ENCODE measurements around the gene KCNE3. TPM values are rescaled to one million over a fixed set of nuclear protein-coding genes. Genes with fewer than 3 reads are reported as not detected.

Gene KCNE3
- polyA plus RNA-seq, 1 donor (not counting 4 experiments of a cell fraction or from before 2014, with no cell fraction given), result not detected

DNA sequence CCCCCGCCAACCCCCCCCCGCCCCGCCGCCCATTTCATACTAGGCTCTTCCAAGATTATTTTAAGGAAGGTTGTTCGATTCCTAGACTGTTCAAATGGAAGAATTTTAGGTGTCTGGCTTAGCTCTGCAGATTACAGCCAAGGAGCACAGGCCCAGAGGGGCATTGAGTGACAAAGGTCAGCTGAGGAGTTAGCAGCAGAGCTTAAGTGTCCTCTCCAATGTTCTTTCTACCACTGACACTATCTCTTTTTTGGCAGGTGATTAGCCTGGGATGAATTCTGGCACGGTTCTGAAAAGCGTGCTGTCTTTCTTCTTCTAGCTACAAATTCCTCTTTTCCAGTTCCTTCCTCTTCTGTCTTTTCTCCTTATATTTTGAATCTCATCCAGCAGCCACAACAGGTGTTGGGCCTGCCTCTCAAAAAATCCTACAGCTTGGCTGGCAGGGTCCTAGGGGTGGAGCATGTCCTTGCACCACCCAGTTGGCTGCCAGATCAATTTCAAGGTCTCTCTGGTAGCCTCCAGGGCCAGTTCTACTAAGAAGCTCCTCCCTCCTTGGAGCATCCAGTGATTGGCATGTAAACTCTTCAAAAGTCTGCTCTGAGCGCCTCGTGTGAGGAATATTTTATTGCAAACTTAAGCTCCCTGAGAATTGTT lies 23.0 kb downstream of the KCNE3 start:
- H3K4me1 ChIP-seq (ENCODE audit: control insufficient read depth, extremely low read depth, insufficient read depth, low read length), result peaks cover 3% of the 10 kb centered on the region
- DNase-seq (ENCODE audit: low read depth, low spot score) (no peak), FAIRE-seq (no peak)
- H3K4me2 ChIP-seq (ENCODE audit: control insufficient read depth, extremely low read depth, insufficient read depth, low read depth, low read length), result no peak overlapping the region
- H3K9me1 ChIP-seq (ENCODE audit: control insufficient read depth, extremely low read depth, insufficient read depth, low read length), result no peaks in the 10 kb centered on the region
- no peak overlapping the region for H3K9ac ChIP-seq (ENCODE audit: control insufficient read depth, extremely low read depth, insufficient read depth, low read length)
- no peaks in the 10 kb centered on the region for H3K79me2 ChIP-seq (ENCODE audit: control insufficient read depth, insufficient read depth, low read length)
- no peaks in the 10 kb centered on the region for H3K9me3 ChIP-seq (ENCODE audit: control insufficient read depth, low read depth, low read length)
- dilution Hi-C loops (cut with MboI; ENCODE audit: extremely low pct_ligation_motif_present, low sequenced_read_pairs), result loop anchor here (25.0 kb wide), 1 partner anchor 182 kb away; no protein-coding TSS in a partner anchor
- H3K27me3 ChIP-seq (ENCODE audit: control insufficient read depth, extremely low read depth, insufficient read depth, low read length), result no peaks in the 10 kb centered on the region
- TF ChIP-seq EZH2 (IDR thresholded peaks at IDR 0.05; ENCODE audit: low read length), result no peak
- TF ChIP-seq, protein P1, sequence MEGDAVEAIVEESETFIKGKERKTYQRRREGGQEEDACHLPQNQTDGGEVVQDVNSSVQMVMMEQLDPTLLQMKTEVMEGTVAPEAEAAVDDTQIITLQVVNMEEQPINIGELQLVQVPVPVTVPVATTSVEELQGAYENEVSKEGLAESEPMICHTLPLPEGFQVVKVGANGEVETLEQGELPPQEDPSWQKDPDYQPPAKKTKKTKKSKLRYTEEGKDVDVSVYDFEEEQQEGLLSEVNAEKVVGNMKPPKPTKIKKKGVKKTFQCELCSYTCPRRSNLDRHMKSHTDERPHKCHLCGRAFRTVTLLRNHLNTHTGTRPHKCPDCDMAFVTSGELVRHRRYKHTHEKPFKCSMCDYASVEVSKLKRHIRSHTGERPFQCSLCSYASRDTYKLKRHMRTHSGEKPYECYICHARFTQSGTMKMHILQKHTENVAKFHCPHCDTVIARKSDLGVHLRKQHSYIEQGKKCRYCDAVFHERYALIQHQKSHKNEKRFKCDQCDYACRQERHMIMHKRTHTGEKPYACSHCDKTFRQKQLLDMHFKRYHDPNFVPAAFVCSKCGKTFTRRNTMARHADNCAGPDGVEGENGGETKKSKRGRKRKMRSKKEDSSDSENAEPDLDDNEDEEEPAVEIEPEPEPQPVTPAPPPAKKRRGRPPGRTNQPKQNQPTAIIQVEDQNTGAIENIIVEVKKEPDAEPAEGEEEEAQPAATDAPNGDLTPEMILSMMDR (optimal IDR thresholded peaks at IDR 0.05 in 1 of 3, IDR thresholded peaks at IDR 0.05 in 1 of 3, conservative IDR thresholded peaks at IDR 0.05 in 1 of 3; ENCODE audit: extremely low read depth in 1 of 3, insufficient read depth in 2 of 3, low read length in 3 of 3), result no peak
- no peak overlapping the region for H3K4me3 ChIP-seq (ENCODE audit: control insufficient read depth in 2 of 3, extremely low read depth in 1 of 3, insufficient read depth in 2 of 3, low read depth in 1 of 3, low read length in 3 of 3)
- H3K27ac ChIP-seq (ENCODE audit: control insufficient read depth, insufficient read depth, low read length), result no peak overlapping the region
- no peak overlapping the region for H2AFZ ChIP-seq (ENCODE audit: control insufficient read depth, low read length)
- H3K36me3 ChIP-seq (ENCODE audit: control insufficient read depth in 2 of 2, extremely low read depth in 1 of 2, insufficient read depth in 2 of 2, low read length in 2 of 2), result no peaks in the 10 kb centered on the region
- H4K20me1 ChIP-seq (ENCODE audit: control insufficient read depth, extremely low read depth, insufficient read depth, low read length), result no peaks in the 10 kb centered on the region

DNA sequence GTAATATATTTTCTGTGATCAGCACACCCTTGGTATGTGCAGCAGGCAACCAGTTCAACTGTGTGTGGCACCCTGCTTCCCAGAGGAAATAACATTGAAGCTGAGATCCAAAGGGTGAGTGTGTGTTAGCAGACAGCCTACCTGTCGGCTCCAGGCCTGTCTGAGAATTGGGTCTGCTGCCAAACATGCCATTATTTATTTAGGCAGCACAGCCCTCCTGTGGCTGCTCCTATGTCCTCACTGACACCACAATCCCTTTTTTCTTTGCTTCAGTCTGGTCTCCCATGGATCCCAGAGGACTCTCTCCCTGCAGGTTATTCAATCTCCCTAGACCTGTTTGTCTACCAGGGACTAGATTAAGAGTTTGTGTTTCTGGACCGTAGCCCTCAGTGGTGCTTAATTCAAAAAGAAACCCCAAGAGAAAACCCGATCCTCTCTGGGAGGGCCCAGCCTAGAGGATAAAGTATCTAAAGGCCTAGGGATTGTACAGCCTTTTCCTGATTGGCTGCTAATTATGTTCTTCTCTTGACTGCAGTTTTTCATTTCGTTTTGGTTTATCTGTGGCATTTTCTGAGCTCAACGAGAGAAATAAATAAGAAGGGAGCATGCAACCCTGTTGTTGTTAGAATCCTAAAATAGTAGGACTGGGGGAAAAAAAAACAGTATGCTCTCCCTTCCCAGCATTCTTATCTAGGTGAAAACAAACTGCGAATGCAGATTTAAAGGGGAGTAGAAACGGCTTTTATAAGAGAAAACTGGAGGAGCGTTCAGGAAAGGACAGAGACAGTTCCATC lies 24.1 kb downstream of the KCNE3 start:
- Histone ChIP-seq H3K9me3 (ENCODE audit: control insufficient read depth, low read depth, low read length) (no peaks in the 10 kb centered on the region), H3K27me3 (ENCODE audit: control insufficient read depth, extremely low read depth, insufficient read depth, low read length) (no peaks in the 10 kb centered on the region), H3K27ac (ENCODE audit: control insufficient read depth, insufficient read depth, low read length) (no peak overlapping the region), H3K36me3 (ENCODE audit: control insufficient read depth in 2 of 2, extremely low read depth in 1 of 2, insufficient read depth in 2 of 2, low read length in 2 of 2) (no peaks in the 10 kb centered on the region), H3K4me3 (ENCODE audit: control insufficient read depth in 2 of 3, extremely low read depth in 1 of 3, insufficient read depth in 2 of 3, low read depth in 1 of 3, low read length in 3 of 3) (no peak overlapping the region), H3K4me1 (ENCODE audit: control insufficient read depth, extremely low read depth, insufficient read depth, low read length) (peaks cover 3% of the 10 kb centered on the region), H2AFZ (ENCODE audit: control insufficient read depth, low read length) (no peak overlapping the region), H3K9me1 (ENCODE audit: control insufficient read depth, extremely low read depth, insufficient read depth, low read length) (no peaks in the 10 kb centered on the region), H3K4me2 (ENCODE audit: control insufficient read depth, extremely low read depth, insufficient read depth, low read depth, low read length) (no peak overlapping the region), H3K79me2 (ENCODE audit: control insufficient read depth, insufficient read depth, low read length) (no peaks in the 10 kb centered on the region), H4K20me1 (ENCODE audit: control insufficient read depth, extremely low read depth, insufficient read depth, low read length) (no peaks in the 10 kb centered on the region), H3K9ac (ENCODE audit: control insufficient read depth, extremely low read depth, insufficient read depth, low read length) (no peak overlapping the region)
- no peak for DNase-seq (ENCODE audit: low read depth, low spot score)
- TF ChIP-seq EZH2 (IDR thresholded peaks at IDR 0.05; ENCODE audit: low read length), result no peak
- TF ChIP-seq, protein P1 (optimal IDR thresholded peaks at IDR 0.05 in 1 of 3, IDR thresholded peaks at IDR 0.05 in 1 of 3, conservative IDR thresholded peaks at IDR 0.05 in 1 of 3; ENCODE audit: extremely low read depth in 1 of 3, insufficient read depth in 2 of 3, low read length in 3 of 3), result peak; percentile 50 to 84 (median 60)
- peak; percentile 41 for FAIRE-seq
- dilution Hi-C loops (cut with MboI; ENCODE audit: extremely low pct_ligation_motif_present, low sequenced_read_pairs), result loop anchor here (25.0 kb wide), 1 partner anchor 181 kb away; no protein-coding TSS in a partner anchor

All from keratinocyte (primary cell).